GM21576 (cell line): ENCODE measurements around the gene SLC6A8.
"Not testable (repeated sequence)": the region's sequence is repeated elsewhere in the genome, so short reads cannot be mapped to it uniquely, and the experiment has no call there.

Experiments
- ATAC-seq: cut with Tn5 transposase; IDR thresholded peaks from one replicate; pipeline ENCODE4 v1.9.1; 2021; ENCODE audit warnings: mild to moderate bottlenecking, moderate library complexity; ENCODE audit not compliant: unreplicated experiment

SLC6A8 gene

GRCh38 chrX:153704631-153705402 is 17.1 kb downstream of the SLC6A8 start:
- ATAC-seq, result not testable (repeated sequence)

DNA sequence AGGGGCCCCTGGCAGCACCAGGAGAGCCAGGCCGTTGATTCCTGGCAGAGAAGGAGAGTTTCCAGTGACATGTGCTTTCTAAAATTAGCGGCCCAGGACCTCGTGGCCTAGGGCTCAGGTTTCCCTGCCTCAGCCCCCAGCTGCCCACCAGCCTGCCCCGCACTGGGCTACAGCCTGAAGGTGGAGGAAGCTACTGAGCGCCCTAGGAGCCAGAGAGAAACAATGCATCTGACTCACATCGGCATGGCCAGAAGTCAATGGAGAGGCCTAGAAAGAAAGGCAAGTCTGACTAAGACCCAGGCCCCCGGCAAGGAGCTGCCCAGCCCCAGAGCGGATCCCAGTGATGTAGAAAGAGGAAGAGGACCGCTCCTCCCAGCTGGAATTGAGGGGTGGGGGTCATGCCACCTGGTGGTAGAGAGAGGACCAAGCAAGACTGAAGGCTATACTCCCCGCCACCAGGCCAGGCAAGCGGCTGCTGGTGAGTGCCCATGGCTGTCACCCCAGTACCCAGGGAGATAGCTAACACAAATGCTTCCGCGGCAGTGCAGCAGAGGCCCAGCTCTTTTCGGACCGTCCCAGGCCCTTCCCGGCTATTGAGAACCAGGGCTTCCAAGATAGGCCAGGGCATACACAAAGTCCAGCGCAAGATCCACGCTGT is 17.8 kb downstream of the SLC6A8 start:
- not testable (repeated sequence) for ATAC-seq

DNA sequence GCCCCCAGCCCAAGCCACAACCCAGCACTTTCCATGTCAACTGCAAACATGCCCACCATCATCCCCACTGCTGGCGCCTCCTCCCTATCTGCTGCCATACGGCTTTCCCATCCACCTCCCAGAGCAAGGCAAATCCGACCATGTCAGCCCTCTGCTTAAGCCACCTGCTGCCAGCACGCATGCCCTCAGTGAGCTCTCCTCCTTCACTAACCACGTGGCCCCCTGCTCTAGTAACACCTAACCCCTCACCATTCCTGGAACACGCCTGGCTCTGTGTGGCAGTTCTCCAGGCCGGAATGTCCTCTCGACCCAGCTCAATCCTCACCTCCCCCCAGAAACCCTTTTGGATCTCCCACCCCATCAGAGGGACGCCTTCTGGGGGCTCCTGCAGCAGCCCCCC is 19.1 kb downstream of the SLC6A8 start:
- ATAC-seq, result no peak

- no peak for ATAC-seq
Observed at GRCh38 chrX:153707406-153707805, 19.7 kb downstream of the SLC6A8 start.

DNA sequence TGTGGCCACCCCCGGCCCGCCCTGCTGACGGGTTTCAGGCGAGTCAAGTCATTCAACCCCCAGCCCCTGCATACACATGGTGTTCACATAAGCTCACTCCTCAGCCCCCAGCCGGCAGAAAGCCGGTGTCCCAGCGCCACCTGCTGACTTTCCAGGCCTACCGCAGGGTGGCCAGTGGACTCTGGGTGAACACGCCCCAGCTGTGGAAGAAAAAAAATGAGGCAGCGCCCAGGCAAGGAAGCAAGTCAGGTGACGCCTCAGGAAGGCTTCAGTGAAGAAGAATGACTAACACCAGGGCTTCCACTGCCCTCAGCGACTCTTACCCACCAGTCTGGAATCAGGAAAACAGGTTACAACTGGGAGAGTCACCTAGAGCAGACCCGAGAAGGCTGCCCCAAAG is 20.7 kb downstream of the SLC6A8 start:
- ATAC-seq, result peak; percentile 52

DNA sequence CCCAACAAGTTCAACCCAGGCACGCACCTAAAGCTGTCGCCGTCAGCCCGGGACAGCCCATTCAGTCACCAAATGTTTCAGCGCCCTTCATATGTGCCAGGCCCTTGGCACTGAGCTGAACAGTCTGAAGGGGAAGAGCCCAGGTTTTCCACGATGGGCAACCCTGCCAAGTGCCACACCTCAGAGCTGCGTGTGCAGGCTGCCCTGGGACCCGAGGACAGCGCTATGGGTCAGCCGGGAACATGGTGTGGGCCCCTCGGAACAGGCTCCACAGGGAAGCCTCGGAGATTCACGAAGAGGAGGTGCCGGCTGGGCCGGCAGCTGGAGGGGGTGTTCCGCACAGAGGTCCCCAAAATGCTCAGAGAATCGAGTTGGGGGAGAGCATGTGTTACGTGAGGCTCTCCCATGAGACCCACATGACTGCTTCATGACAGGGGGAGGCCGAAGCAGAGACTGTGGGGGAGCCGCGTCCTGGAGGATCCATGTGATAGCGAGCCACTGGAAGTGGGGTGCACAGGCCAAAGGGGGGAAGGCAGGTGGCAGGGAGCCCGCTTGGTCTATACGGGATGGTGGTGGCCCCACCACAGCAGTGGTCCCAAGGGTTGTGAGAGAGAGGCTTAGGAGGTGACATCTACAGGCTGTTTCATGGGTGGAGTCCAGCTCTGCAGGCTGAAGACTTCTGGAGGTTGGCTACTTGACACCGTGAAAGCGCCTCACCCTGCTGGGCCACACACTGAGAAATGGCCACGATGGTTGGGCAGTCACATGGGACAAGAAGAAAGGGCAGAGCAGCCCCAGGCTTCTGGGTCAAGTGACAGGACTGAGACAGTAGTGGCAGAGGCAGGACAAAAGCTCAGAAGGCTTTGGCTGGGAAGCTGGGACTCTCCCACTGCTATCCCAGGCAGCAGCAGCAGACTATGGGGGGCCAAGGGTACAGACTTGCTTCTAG is 22.3 kb downstream of the SLC6A8 start:
- ATAC-seq, result no peak

GRCh38 chrX:153714256-153714655 is 26.5 kb downstream of the SLC6A8 start:
- no peak for ATAC-seq

GRCh38 chrX:153717445-153717844 is 29.7 kb downstream of the SLC6A8 start:
- ATAC-seq, result no peak

- ATAC-seq, result no peak
Observed at GRCh38 chrX:153719238-153719637, 31.5 kb downstream of the SLC6A8 start.

DNA sequence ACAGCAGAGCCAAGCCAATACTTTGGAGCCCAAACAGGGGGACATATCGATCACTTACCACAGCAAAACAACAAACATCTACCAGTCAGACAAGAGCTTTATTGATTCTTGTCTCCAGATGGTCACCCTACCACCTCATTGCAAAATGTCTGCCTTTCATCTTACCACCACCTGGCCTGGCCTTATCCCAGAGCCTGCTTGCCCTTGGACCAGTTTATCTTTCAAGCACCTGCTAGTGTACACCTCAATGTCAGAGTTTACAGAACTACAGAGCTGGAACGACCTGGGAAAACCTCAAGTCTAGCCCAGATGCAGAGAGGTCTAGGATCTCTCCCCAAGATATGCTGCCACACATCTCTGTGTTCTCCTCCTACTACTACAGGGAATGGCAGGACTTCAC is 32.0 kb downstream of the SLC6A8 start:
- ATAC-seq, result no peak

DNA sequence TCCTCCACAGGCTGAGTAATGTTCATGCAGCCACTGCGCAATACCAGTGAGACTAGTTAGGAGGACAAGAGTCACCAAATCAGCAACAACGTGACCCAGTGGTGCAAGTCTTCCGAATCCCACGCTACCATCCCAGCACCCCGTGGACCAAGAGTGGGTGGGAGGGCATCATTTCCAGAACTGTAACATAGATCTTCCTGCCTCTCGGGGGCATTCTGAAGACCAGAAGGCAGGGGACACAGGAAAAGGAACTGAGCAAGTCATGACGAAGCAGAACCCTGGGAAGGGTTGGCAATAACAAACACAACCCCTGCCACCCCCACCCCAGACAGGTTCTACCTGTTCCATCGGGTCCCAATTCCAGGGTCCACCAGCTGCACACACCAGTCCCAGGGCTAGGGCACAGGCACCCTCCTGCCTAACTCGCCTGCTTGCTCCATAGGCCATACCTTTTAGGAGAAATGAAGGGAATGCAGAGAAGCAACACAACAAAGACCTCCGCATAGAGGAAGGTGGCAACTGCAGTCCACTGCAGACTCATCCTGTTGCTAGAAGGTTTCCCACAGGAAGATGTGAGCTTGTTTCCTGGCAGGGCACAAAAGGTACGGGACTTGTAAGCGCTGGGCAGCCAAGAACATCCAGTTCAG is 35.1 kb downstream of the SLC6A8 start:
- no peak for ATAC-seq

- peak; percentile 26 for ATAC-seq
Observed at GRCh38 chrX:153723351-153724251, 35.9 kb downstream of the SLC6A8 start.

GRCh38 chrX:153724252-153725038 is 36.7 kb downstream of the SLC6A8 start, which contains the start of the genes ABCD1 and BCAP31:
ABCD1 (plus strand) TSS chrX:153724856; CDS start chrX:153725267, 411 bp downstream.
BCAP31 (minus strand) TSS chrX:153724387; CDS start chrX:153723244, 1,143 bp downstream.
- ATAC-seq, result peak; percentile 39

- no peak for ATAC-seq
Observed at GRCh38 chrX:153725039-153725831, 37.5 kb downstream of the SLC6A8 start.

- no peak for ATAC-seq
Observed at GRCh38 chrX:153725832-153726285, 38.1 kb downstream of the SLC6A8 start.

DNA sequence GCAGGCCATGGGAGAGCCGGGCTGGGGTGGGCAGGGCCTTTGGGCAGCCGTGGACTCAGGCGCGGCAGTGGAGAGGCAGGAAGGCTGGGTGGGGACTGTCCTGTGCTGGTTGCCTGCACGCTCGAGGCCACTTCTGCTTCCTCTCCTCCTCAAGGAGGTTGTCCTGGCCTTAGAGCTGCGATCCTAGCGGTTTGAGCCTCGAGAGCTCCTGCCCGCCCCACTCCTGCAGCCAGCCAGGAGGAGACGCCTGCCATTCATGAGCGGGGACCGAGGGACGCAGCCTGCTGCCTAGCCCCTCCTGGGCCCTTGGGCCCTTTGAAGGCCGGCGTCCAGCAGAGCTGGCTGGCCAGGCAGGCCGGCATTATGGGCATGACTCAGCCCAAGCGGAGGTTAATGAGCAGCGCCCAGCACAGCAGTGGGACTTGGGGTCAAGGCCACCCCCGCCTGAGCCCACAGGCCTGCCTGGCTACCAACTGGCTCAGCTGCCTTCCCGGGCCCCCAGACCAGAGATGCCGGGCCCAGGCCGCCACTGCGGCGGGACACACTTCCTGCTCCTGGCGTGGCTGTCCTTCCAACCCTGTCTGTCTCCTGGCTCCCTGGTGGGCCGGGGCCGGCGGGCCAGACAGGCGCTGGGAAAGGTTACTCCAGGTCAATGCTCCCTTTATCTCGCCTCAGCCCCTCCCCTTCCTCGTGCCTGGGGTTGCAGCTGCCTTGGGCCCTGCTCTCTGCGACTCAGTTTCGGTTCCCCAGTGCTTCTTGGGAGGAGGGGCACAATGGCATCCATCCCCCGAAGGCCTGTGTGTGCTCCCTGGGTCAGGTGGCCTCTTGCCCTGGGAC is 38.8 kb downstream of the SLC6A8 start:
- peak; percentile 53 for ATAC-seq
